HG02588 (cell line): ENCODE results near the gene TECR.
A peak's percentile ranks its signal among the peaks of the same experiment; 100 is the strongest.

ENCODE experiments used
- ATAC-seq: cut with Tn5 transposase; IDR thresholded peaks from one replicate; pipeline ENCODE4 v1.9.1; 2021; ENCODE audit warnings: mild to moderate bottlenecking, moderate library complexity; ENCODE audit not compliant: unreplicated experiment

Gene TECR

GRCh38 chr19:14507704-14508542 lies 21.5 kb upstream of the TECR start:
- no peak for ATAC-seq

GRCh38 chr19:14510311-14511228 lies 18.8 kb upstream of the TECR start:
- ATAC-seq, result no peak

DNA sequence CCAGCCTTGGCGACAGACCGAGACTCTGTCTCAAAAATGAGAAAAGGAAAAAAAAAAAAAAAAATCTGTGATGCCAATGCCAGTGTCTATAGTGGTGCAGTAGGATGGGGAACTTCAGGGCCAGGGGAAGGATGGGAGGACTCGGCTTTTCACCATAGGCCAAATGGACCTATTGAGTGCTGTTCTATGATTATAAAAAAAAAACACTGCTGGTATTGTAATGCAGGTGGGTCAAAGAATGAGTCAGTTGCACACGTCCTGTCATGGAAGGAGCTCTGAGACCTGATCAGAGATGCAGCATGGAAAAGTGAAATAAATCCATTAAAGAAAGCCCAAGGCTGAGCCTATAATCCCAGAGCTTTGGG lies 18.2 kb upstream of the TECR start:
- no peak for ATAC-seq

DNA sequence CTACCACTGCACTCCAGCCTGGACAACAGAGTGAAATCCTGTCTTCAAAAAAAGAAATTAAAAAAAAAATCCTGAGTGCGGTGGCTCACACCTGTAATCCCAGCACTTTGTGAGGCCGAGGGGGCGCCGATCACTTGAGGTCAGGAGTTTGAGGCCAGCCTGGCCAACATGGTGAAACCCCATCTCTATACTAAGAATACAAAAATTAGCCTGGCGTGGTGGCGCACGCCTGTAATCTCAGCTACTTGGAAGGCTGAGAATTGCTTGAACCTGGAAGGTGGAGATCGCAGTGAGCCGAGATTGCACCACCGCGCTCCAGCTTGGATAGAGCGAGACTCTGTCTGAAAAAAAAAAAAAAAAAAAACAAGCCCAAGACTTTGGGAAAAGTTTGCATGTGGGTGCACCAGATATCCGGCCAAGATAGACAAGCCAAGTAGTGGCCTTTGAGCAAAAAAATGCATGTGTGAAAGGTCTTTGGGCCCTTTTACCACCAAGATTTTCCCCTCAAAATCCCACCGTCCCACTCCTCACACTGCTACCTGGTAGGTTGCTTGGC lies 16.9 kb upstream of the TECR start:
- ATAC-seq, result no peak

GRCh38 chr19:14514215-14514863 lies 15.1 kb upstream of the TECR start:
- ATAC-seq, result no peak

DNA sequence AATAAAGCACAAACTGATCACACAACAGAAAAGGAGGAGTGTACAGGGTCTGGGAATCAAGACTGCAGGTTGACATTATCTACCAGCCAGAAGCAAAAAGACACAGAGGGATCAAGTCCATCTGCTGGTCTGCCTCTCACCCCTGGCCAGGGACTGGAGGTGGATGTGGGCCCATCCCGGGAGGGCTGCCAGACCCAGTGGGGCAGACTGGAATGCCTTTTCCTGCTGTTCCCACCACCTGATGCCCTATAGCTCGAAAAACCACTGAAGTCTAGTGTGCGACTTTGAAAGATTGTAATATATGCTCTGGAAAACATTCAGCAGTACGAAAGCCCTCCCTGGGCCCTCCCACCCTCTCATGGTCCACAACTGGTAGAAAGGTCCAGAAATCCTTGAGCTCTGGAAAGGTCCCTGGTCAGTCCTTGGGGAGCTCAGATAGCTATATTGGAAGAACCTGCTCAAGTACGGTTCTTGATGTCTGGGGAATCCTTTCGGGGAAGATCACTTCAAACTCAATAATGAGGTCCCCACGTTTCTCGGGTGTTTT lies 13.8 kb upstream of the TECR start:
- ATAC-seq, result no peak

DNA sequence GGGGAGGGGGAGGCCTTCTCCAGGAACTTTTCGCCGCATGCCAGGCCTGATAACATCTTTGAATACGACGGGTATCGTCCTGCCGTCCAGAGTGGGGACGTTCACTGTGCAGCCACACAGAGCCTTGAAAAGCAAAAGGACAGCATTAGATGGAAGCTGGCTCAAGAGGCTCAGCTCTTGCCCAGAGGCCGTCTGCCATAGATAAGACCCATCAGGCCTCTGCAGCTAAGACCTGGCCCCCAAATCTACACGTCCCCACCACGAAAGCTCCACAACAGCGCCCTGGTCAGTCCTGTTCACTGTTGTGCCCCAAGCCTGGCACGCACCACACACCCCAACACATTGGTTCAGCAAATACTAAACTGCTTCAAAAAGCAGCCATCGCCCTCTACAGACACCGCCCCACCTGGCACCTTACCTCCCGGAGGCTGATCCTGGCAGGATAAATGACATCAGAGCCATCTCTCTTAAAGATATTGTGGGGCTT lies 13.3 kb upstream of the TECR start:
- no peak for ATAC-seq

- ATAC-seq, result no peak
Measured at GRCh38 chr19:14516746-14517438, 12.5 kb upstream of the TECR start.

DNA sequence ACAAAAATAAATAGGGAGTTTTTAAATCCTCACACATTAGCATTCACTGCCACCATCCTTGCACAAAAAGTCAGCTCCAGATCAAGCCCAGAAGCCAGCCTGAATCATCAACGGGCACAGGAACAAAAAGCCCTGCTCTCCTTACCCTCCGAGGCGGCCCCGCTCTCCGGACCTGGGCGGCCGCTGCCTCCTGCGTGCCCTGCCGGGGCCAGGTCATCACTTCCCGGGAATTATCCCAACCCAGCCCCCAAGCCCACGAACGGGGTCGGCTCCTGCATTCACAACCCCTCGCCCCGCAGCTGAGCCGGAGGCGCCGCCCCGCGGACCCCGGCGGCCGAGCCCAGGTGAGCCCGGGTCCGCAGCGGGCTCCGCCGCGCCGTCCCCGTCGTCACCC lies 12.0 kb upstream of the TECR start:
- ATAC-seq, result no peak

DNA sequence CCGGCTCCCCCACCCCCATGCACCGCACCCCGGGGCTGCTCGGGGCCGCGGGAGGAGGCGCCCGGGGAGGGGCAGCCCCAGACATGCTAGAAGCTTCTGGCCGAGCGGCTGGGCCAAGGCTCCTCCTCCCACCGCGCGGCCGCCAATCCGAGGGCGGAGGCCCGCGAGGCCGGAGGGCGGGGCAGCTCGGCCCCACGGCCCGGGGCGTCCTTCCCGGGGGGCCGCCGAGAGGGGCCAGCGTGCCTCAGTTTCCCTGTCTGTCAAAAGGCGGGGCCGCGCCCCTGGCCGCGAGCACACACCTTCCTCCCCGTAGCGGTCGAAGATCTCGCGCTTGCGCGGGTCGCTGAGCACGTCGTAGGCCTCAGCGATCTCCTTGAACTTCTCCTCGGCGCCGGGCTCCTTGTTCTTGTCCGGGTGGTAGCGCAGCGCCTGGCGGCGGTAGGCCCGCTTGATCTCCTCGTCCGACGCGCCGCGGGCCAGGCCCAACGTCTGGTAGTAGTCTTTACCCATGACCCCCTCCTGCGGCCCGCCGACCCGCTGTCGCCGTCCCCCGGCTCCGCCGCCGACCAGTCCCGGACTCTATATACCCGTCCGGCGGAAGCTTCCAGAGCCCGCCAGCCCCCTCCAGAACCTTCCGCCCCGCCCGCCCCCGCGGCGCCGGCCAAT lies 11.4 kb upstream of the TECR start, which contains the start of gene DNAJB1:
Gene DNAJB1, minus strand, starts transcription at position 558 of the 666 bp plus-strand sequence. Its CDS starts 48 bp downstream, at position 510.
- peak; percentile 53 for ATAC-seq

DNA sequence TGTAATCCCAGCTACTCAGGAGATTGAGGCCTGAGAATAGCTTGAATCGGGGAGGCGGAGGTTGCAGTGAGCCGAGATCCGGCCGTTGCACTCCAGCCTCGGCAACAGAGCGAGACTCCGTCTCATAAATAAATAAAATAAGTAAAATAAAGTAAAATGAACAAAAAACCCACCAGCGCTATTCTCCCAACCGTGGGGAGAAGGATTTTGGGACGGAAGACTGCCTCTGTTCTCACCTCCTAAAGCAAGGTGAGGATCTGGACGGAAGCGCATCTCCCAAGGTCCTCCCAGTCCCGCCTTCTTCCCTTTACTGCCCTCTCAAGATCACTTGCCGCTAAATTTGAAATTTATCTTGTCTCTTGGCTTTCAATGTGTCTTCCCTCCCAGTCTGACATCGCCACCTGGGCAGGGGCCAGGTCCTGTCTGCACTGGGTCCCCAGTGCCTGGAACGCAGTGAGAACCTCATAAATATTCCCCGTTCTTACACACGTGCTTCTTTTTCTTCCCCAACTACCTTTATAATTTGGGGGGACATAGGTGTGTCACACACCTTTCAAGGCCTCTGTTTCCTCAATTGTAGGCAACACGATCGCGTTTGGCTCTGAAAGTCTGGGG lies 10.0 kb upstream of the TECR start:
- ATAC-seq, result no peak

- ATAC-seq, result no peak
Measured at GRCh38 chr19:14519860-14520407, 9.5 kb upstream of the TECR start.

GRCh38 chr19:14520543-14520942 lies 8.9 kb upstream of the TECR start:
- no peak for ATAC-seq

GRCh38 chr19:14525729-14526128 lies 3.7 kb upstream of the TECR start:
- ATAC-seq, result no peak

GRCh38 chr19:14526423-14526822 lies 3.0 kb upstream of the TECR start:
- ATAC-seq, result no peak

- no peak for ATAC-seq
Measured at GRCh38 chr19:14528419-14529253, 758 bp upstream of the TECR start.

DNA sequence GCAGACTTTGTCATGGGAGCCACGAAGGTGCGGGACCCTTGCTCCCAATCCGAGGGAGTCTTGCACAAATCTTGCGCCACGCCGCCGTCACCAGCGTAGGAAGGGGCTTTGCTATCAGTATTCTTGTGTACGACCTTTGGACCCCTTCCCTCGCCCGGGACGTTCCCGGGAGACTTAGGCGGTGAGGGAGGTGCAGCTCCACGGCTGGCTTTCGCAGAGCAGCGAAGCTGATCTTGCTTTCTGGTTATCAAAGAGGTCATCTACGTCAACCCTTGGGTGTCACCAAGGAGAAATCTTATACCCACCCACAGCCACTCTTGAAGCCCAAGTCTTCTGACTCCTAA lies 583 bp downstream of the TECR start:
- peak; percentile 1 for ATAC-seq

- no peak for ATAC-seq
Measured at GRCh38 chr19:14530506-14530905, 1.1 kb downstream of the TECR start.
